WTC11 (cell line): Measurements from ENCODE around the gene TEAD1. TPM values are rescaled to one million over a fixed set of nuclear protein-coding genes. Genes with fewer than 3 reads are reported as not detected.

Experiments
- ATAC-seq: fragments of 200-7000 bp; cut with Tn5 transposase; 2 replicates; pipeline ENCODE4 v1.10.0; 2021; ENCODE audit warnings: mild to moderate bottlenecking, moderate library complexity
- CTCF ChIA-PET: fragments of 300-600 bp; sonication (Branson Sonifier 250); formaldehyde crosslinking; loops from one replicate; lab custom pipeline; 2021; ENCODE audit warnings: antibody characterized with exemption; lab: Charles Lee
- POLR2A ChIA-PET: fragments of 350-600 bp; sonication (Branson Sonifier 250); formaldehyde crosslinking; loops from one replicate; lab custom pipeline; 2021; ENCODE audit warnings: antibody characterized with exemption; lab: Charles Lee
- DNase-seq: peaks from one replicate; pipeline ENCODE4 v3.0.0; 2021; ENCODE audit warnings: low spot score
- H3K27ac Mint-ChIP-seq: 2 replicates; pipeline ENCODE4 v1.8.0; 2021; ENCODE audit warnings: mixed read lengths
- H3K27me3 Mint-ChIP-seq: 2 replicates; pipeline ENCODE4 v1.8.0; 2021; ENCODE audit warnings: low read depth, mild to moderate bottlenecking, moderate library complexity, mixed read lengths
- H3K36me3 Mint-ChIP-seq: 2 replicates; pipeline ENCODE4 v1.8.0; 2021; ENCODE audit warnings: mixed read lengths
- H3K4me1 Mint-ChIP-seq: 2 replicates; pipeline ENCODE4 v1.8.0; 2022; ENCODE audit warnings: mixed read lengths
- H3K4me3 Mint-ChIP-seq: 2 replicates; pipeline ENCODE4 v1.8.0; 2021; ENCODE audit warnings: mild to moderate bottlenecking, moderate library complexity, mixed read lengths
- H3K9me3 Mint-ChIP-seq: 2 replicates; pipeline ENCODE4 v1.8.0; 2021; ENCODE audit warnings: mixed read lengths
- CBFB ChIP-seq: sonication (generic); formaldehyde crosslinking; IDR thresholded peaks from 2 replicates; pipeline ENCODE4 v1.8.1; 2022; ENCODE audit warnings: mild to moderate bottlenecking, low read depth, missing genetic modification reagents
- ERG ChIP-seq: fragments of 250-450 bp; sonication (Bioruptor Pico); IDR thresholded peaks from 2 replicates; pipeline ENCODE4 v1.8.0; 2021; ENCODE audit warnings: mild to moderate bottlenecking
- ETV6 ChIP-seq: sonication (generic); formaldehyde crosslinking; IDR thresholded peaks from 2 replicates; pipeline ENCODE4 v1.8.1; 2022; ENCODE audit warnings: mild to moderate bottlenecking, missing genetic modification reagents
- FOXJ3 ChIP-seq: sonication (generic); formaldehyde crosslinking; IDR thresholded peaks from 2 replicates; pipeline ENCODE4 v1.9.0; 2021; ENCODE audit warnings: missing genetic modification reagents, mild to moderate bottlenecking, borderline replicate concordance
- HMGA2 ChIP-seq: fragments of 250-450 bp; sonication (Bioruptor Pico); IDR thresholded peaks from 2 replicates; pipeline ENCODE4 v1.4.0; 2021; ENCODE audit warnings: mild to moderate bottlenecking, moderate library complexity
- IRF1 ChIP-seq: sonication (generic); formaldehyde crosslinking; IDR thresholded peaks from 2 replicates; pipeline ENCODE4 v1.8.0; 2023; ENCODE audit warnings: missing genetic modification reagents
- JUN ChIP-seq: sonication (generic); formaldehyde crosslinking; IDR thresholded peaks from 2 replicates; pipeline ENCODE4 v1.8.0; 2023; ENCODE audit warnings: mild to moderate bottlenecking, missing genetic modification reagents
- MXD4 ChIP-seq: fragments of 250-450 bp; sonication (Bioruptor Pico); IDR thresholded peaks from 2 replicates; pipeline ENCODE4 v1.8.0; 2021; ENCODE audit warnings: mild to moderate bottlenecking, moderate library complexity, borderline replicate concordance
- NFATC4 ChIP-seq: fragments of 250-450 bp; sonication (Bioruptor Pico); IDR thresholded peaks from 2 replicates; pipeline ENCODE4 v1.9.0; 2021; ENCODE audit warnings: mild to moderate bottlenecking
- OVOL2 ChIP-seq: fragments of 250-450 bp; sonication (Bioruptor Pico); IDR thresholded peaks from 2 replicates; pipeline ENCODE4 v1.9.0; 2021; ENCODE audit warnings: mild to moderate bottlenecking, borderline replicate concordance
- PRDM15 ChIP-seq: sonication (generic); formaldehyde crosslinking; IDR thresholded peaks from 2 replicates; pipeline ENCODE4 v1.8.0; 2022; ENCODE audit warnings: missing genetic modification reagents
- PRRX2 ChIP-seq: fragments of 250-450 bp; sonication (Bioruptor Pico); IDR thresholded peaks from 2 replicates; pipeline ENCODE4 v1.8.0; 2021; ENCODE audit warnings: mild to moderate bottlenecking
- RORB ChIP-seq: fragments of 250-450 bp; sonication (Bioruptor Pico); IDR thresholded peaks from 2 replicates; pipeline ENCODE4 v1.9.0; 2021; ENCODE audit warnings: mild to moderate bottlenecking
- SOX15 ChIP-seq: fragments of 250-450 bp; sonication (Bioruptor Pico); IDR thresholded peaks from 2 replicates; pipeline ENCODE4 v1.9.0; 2021; ENCODE audit warnings: mild to moderate bottlenecking
- ZNF219 ChIP-seq: sonication (generic); formaldehyde crosslinking; IDR thresholded peaks from 2 replicates; pipeline ENCODE4 v1.8.0; 2023; ENCODE audit warnings: missing genetic modification reagents, mild to moderate bottlenecking, borderline replicate concordance
- ZNF263 ChIP-seq: sonication (generic); formaldehyde crosslinking; IDR thresholded peaks from 2 replicates; pipeline ENCODE4 v1.8.1; 2022; ENCODE audit warnings: low read depth, mild to moderate bottlenecking, moderate library complexity, missing genetic modification reagents
- ZNF532 ChIP-seq: fragments of 250-450 bp; sonication (Bioruptor Pico); IDR thresholded peaks from 2 replicates; pipeline ENCODE4 v1.9.0; 2021; ENCODE audit warnings: mild to moderate bottlenecking, borderline replicate concordance
- total RNA-seq: library from RNA; stranded (reverse); gene quantifications from 3 replicates; pipeline ENCODE4 v1.2.3, GENCODE V29; 2021

TEAD1 gene
- total RNA-seq, 1 experiment from 2014 or later = 79.9 TPM

- Mint-ChIP-seq H3K36me3 (peaks cover 16% of the 10 kb centered on the region), H3K27ac (no peak overlapping the region), H3K4me3 (no peak overlapping the region), H3K27me3 (no peaks in the 10 kb centered on the region), H3K9me3 (no peaks in the 10 kb centered on the region), H3K4me1 (peaks cover 40% of the 10 kb centered on the region)
- POLR2A ChIA-PET = no interaction called here
- DNase-seq = no peak
- TF ChIP-seq ZNF263 (CRISPR knock-in tag) = no peak
- no peak for TF ChIP-seq CBFB (CRISPR knock-in tag)
- TF ChIP-seq NFATC4 (CRISPR knock-in tag) = no peak
- no peak for TF ChIP-seq RORB
- no peak for TF ChIP-seq JUN (CRISPR knock-in tag)
- CTCF ChIA-PET = interaction anchor here (0.7 to 2.4 kb wide), 3 partner anchors 12 to 545 kb away, joined by 3 to 13 read pairs (median 4); no protein-coding TSS in a partner anchor
- no peak for ATAC-seq
Measured at GRCh38 chr11:12876340-12876739, 202.1 kb downstream of the TEAD1 start.

- H3K27ac Mint-ChIP-seq = no peak overlapping the region
Measured at GRCh38 chr11:12876988-12877387, 202.8 kb downstream of the TEAD1 start.

More at GRCh38 chr11:12876988-12877387, 202.8 kb downstream of the TEAD1 start:
- Mint-ChIP-seq H3K9me3 (no peaks in the 10 kb centered on the region), H3K4me3 (no peak overlapping the region), H3K27me3 (no peaks in the 10 kb centered on the region), H3K4me1 (peaks cover 35% of the 10 kb centered on the region), H3K36me3 (peaks cover 16% of the 10 kb centered on the region)
- ChIA-PET POLR2A (no interaction called here), CTCF (interaction anchor here (0.7 to 2.4 kb wide), 2 partner anchors 12 to 546 kb away, joined by 3 to 13 read pairs; no protein-coding TSS in a partner anchor)
- DNase-seq = no peak
- TF ChIP-seq IRF1 (CRISPR knock-in tag) (no peak), OVOL2 (no peak), FOXJ3 (CRISPR knock-in tag) (no peak), ZNF532 (no peak), PRRX2 (no peak), HMGA2 (CRISPR knock-in tag) (no peak), ETV6 (CRISPR knock-in tag) (no peak), ERG (no peak), MXD4 (CRISPR knock-in tag) (no peak), PRDM15 (CRISPR knock-in tag) (no peak), ZNF219 (CRISPR knock-in tag) (no peak), SOX15 (CRISPR knock-in tag) (no peak)
- no peak for ATAC-seq
